HG02763 (cell line): Measurements from ENCODE around the gene STK32C.
"Not testable (repeated sequence)": the region's sequence is repeated elsewhere in the genome, so short reads cannot be mapped to it uniquely, and the experiment has no call there.

Experiments used
- ATAC-seq: cut with Tn5 transposase; IDR thresholded peaks from one replicate; pipeline ENCODE4 v1.9.1; 2021; ENCODE audit warnings: mild to moderate bottlenecking, moderate library complexity; ENCODE audit not compliant: unreplicated experiment

The STK32C gene

GRCh38 chr10:132307823-132308586 is at the start of gene STK32C:
Gene STK32C, minus strand, starts transcription at chr10:132307950. Its CDS starts 117 bp downstream, at chr10:132307833.
- ATAC-seq, result peak; percentile 64

GRCh38 chr10:132356621-132357195 is 49.0 kb upstream of the STK32C start:
- ATAC-seq, result no peak

- ATAC-seq, result no peak
Measured at GRCh38 chr10:132355754-132356153, 48.0 kb upstream of the STK32C start.

GRCh38 chr10:132355297-132355696 is 47.5 kb upstream of the STK32C start:
- ATAC-seq, result no peak

- no peak for ATAC-seq
Measured at GRCh38 chr10:132354356-132355094, 46.8 kb upstream of the STK32C start.

GRCh38 chr10:132353456-132354355 is 46.0 kb upstream of the STK32C start:
- no peak for ATAC-seq

GRCh38 chr10:132352462-132353308 is 44.9 kb upstream of the STK32C start:
- ATAC-seq, result not testable (repeated sequence)

- no peak for ATAC-seq
Measured at GRCh38 chr10:132351611-132352010, 43.9 kb upstream of the STK32C start.

GRCh38 chr10:132350946-132351345 is 43.2 kb upstream of the STK32C start:
- ATAC-seq, result no peak

GRCh38 chr10:132350391-132350790 is 42.6 kb upstream of the STK32C start:
- ATAC-seq, result no peak

- no peak for ATAC-seq
Measured at GRCh38 chr10:132349766-132350165, 42.0 kb upstream of the STK32C start.

GRCh38 chr10:132347931-132348267 is 40.1 kb upstream of the STK32C start:
- no peak for ATAC-seq

- no peak for ATAC-seq
Measured at GRCh38 chr10:132347211-132347930, 39.6 kb upstream of the STK32C start.

GRCh38 chr10:132346806-132347205 is 39.1 kb upstream of the STK32C start:
- ATAC-seq, result no peak

GRCh38 chr10:132345345-132345744 is 37.6 kb upstream of the STK32C start:
- ATAC-seq, result no peak

- no peak for ATAC-seq
Measured at GRCh38 chr10:132344386-132344785, 36.6 kb upstream of the STK32C start.

GRCh38 chr10:132342553-132342952 is 34.8 kb upstream of the STK32C start:
- ATAC-seq, result no peak

- ATAC-seq, result no peak
Measured at GRCh38 chr10:132341781-132342180, 34.0 kb upstream of the STK32C start.

- no peak for ATAC-seq
Measured at GRCh38 chr10:132341017-132341416, 33.3 kb upstream of the STK32C start.
